ENCODE data around the gene OGFR.
A peak's percentile ranks its signal among the peaks of the same experiment; 100 is the strongest.

Gene OGFR, protein sequence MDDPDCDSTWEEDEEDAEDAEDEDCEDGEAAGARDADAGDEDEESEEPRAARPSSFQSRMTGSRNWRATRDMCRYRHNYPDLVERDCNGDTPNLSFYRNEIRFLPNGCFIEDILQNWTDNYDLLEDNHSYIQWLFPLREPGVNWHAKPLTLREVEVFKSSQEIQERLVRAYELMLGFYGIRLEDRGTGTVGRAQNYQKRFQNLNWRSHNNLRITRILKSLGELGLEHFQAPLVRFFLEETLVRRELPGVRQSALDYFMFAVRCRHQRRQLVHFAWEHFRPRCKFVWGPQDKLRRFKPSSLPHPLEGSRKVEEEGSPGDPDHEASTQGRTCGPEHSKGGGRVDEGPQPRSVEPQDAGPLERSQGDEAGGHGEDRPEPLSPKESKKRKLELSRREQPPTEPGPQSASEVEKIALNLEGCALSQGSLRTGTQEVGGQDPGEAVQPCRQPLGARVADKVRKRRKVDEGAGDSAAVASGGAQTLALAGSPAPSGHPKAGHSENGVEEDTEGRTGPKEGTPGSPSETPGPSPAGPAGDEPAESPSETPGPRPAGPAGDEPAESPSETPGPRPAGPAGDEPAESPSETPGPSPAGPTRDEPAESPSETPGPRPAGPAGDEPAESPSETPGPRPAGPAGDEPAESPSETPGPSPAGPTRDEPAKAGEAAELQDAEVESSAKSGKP

GRCh38 chr20:62804627-62805154, at the start of gene OGFR:
Gene OGFR, plus strand, starts transcription at chr20:62804835. Its CDS starts 25 bp downstream, at chr20:62804860.
- DNase-seq: peak; percentile 72

DNA sequence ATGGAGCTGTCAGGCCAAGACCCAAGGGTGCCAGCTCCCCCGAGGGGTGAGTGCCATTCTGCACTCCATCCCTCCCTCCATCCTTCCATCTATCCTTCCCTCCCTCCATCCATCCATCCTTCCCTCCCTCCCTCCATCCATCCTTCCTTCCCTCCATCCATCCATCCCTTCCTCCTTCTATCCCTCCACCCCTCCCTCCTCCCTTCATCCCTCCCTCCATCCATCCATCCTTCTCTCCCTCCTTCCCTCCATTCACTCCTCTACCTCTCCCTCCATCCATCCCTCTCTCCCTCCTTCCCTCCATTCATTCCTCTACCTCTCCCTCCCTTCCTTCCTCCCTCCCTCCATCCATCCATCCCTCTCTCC, 49.7 kb upstream of the OGFR start:
- DNase-seq: no peak

GRCh38 chr20:62755817-62756724, 48.6 kb upstream of the OGFR start:
- no peak for DNase-seq

GRCh38 chr20:62758226-62758912, 46.3 kb upstream of the OGFR start:
- DNase-seq: no peak

- no peak for DNase-seq
These were observed 44.6 kb upstream of the OGFR start for GRCh38 chr20:62759981-62760431.

GRCh38 chr20:62760471-62760855, 44.2 kb upstream of the OGFR start:
- no peak for DNase-seq

DNA sequence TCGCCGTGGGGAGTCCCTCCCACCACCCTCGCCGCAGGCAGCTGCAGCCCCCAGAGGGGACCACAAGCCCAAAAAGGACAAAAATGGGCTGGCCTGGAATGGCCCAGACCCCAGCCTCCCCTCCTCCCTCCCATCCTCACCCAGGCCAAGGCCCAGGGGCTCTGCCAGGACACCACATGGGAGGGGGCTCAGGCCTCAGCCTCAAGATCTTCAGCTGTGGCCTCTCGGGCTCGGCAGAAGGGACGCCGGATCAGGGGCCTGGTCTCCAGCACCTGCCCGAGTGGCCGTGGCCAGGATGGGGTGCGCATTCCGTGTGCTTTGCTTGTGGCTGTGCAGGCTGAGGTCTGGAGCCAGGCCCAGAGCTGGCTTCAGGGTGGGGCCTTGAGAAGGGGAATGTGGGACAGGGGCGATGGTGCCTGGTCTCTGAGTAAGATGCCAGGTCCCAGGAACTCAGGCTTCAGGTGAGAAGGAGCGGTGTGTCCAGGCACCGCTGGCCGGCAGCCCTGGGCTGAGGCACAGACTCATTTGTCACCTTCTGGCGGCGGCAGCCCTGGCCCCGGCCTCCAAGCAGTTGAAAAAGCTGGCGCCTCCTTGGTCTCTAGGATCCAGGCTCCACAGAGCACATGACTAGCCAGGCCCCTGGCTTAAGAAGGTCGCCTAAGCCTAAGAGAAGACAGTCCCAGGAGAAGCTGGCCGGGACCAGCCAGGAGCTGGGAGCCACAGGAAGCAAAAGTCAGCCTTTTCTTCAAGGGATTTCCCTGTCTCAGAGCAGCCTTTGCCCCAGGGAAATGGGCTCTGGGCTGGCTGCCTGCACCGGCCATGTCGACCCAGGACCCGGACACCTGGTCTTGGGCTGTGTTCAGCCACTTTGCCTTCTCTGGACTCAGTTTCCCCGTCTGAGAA, 43.5 kb upstream of the OGFR start:
- DNase-seq: no peak

DNA sequence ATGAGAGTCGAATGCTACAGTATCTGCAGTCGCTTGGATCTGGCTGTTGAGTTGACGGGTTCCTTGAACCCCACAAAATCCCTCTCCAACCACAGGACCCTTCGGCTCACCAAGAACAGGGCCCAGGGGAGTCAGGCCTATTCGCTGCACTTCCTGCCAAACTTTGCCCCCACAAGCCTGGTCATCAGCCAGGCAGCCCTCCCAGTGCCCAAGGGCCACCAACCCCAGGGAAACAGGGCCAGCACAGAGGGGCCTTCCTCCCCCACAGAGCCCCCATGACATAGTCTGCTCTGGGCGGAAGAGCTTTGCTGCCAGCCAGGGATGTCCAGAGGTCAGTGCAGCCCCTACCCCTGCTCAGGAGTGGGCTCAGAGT, 42.9 kb upstream of the OGFR start:
- no peak for DNase-seq

GRCh38 chr20:62762376-62762775, 42.3 kb upstream of the OGFR start:
- DNase-seq: no peak

DNA sequence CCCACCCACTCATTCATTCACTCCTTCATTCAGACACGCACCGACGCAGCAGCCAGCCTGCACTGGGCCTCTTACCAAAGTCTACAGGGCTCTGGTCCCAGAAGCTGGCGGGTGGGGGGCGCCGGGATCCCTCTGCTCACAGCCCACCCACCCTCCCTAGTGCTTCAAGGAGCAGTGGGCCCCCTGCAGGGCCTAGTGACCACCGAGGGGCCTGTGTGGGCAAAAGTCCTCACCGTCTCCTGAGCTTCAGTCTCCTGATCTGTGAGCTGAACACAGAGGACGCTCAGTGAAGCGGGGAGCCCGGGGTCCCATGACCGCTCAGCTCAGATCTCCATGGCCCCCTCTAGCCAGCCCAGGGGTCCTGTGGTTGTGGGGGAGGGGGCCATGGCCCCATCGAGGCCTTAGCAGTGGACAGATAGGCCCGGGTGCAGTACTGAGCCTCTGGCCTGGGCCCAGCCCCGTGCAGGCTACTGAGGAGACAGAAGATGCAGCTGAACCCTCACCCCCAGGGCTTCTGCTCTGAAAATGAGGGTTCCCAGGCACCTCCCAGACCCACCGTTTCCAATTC, 41.8 kb upstream of the OGFR start:
- no peak for DNase-seq

GRCh38 chr20:62763404-62763803, 41.2 kb upstream of the OGFR start:
- DNase-seq: no peak

GRCh38 chr20:62764156-62764935, 40.3 kb upstream of the OGFR start:
- DNase-seq: no peak

- no peak for DNase-seq
These were observed 39.6 kb upstream of the OGFR start for GRCh38 chr20:62765021-62765420.

DNA sequence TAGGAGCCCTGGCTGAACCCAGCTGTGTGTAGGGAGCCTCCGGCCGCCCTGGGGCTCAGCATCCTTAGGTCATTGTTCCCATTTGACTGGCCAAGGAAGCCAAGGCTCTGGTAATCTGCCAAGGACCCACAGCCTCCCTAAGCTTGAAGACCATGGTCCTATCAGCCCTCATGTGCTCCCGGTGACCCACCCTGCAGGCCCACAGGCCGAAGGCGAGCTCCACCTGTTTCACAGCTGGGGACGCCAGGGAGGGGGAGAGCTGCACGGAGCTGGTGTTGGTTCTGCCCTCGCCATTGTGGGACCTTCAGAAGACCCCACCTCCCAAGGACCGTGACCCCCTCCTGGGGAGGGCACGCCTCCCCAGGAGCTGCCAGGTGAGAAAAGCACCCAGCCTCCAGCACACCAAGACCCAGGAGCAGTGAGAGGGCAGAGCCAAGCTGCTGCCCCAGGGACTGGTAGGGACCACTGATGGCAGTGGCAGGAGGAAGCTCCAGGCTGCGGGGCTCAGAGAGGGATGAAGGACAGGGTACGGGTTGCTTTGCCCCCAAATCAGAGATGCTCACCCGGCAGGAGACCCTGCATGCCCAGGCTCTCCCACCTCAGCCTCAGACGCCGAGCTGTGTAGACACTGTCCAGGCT, 39.1 kb upstream of the OGFR start:
- DNase-seq: no peak

GRCh38 chr20:62766071-62766450, 38.6 kb upstream of the OGFR start:
- no peak for DNase-seq

DNA sequence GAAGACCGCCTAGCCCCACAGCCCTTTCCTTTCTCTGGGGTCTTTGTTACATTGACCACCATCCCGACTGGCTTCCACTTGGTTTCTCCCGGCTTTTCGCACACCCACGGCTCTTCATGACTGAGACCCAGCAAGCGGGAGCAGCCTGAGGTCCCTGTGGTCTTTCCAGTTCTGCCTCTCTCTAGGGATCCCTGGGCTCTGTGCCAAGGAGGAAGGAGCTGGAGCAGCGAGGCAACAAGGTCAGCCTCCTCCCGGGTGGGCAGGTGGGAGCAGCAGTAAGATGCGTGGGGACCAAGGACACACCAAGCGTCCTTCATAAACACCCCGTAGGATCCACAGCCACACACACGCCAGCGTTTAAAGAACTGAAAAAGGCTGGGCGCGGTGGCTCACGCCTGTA, 37.9 kb upstream of the OGFR start:
- no peak for DNase-seq

- DNase-seq: no peak
These were observed 36.4 kb upstream of the OGFR start for GRCh38 chr20:62768234-62768546.

DNA sequence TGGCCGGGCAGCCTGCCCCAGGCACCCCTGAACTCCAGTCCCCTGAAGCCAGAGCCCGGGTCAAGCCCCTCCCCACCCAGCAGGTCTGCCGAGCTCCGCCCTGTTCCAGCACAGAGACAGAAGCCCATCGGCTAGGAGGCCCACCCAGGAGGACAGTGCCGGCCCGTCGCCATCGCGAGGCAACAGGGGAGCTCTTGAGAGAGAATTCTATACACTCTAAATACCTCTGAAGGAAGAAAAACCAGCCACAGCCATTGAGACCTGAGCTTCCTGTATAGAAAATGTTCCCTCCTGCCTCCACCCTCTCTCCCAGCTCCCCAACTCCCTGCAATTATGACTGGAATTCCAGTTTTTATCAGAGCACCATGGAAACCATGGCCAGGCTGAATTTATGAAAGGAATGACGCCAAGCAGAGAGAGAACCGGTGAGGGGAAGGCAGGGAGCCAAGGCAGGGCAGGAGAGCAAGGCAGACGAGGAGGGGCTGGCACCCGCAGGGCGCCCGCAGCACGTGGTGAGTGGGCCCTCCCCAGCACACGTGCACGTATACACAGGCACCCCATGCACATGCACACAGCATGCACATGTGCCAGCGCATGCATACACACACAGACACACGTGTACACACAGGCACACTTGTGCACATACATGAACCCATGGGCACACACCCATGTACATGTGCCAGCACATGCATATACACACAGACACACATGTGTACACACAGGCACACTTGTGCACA, 35.9 kb upstream of the OGFR start:
- DNase-seq: no peak

DNA sequence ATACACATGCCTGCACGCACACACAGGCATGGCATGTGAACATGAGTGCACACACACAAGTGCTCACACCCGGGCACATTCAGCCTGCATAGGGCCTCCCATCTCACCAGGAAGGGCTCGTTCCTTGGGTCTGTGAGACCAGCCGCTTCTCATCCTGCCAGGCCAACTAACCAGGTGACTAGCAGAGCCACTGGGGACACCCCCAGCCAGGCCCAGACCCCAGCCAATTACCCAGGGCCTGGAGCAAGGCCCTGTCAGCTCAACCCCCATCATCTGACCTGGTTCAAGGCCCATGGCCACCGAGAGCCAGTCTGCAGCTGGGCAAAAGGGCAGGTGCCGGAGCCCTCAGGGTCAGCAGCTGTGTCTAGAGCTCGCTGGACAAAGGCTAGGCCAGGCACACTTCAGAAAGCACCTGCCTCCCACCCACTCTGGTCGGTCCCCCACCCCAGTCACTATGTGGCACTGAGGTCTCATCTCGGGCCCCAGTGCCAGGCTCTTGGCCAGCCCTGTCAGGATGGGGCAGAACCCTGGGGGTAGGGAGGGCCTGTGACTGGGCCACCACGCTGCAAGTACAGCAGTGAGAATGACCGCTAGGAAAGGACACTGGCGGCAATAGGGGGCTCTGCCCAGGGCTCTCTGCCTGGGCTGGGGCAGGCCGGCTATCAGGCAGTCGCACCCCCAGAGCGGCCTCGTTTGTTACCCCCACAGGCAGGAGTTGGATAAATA, 35.1 kb upstream of the OGFR start:
- DNase-seq: no peak

All from stimulated activated CD4-positive, alpha-beta T cell treated with anti-CD3 and anti-CD28 coated beads, Interleukin-4, amount 100 ng/mL, for 1 hour (primary cell).